Neural cell (in vitro differentiated cells): ENCODE data around the gene ITGA1. TPM values are rescaled to one million over a fixed set of nuclear protein-coding genes. Genes with fewer than 3 reads are reported as not detected.

Source experiments
- H2AFZ ChIP-seq: fragments of 200-600, 300-800 bp; sonication (generic), shearing (Covaris generic); 2 replicates; pipeline ENCODE4 v1.6.0; 2014; ENCODE audit warnings: low read depth, mild to moderate bottlenecking, antibody characterized with exemption, low read length, moderate library complexity
- H3F3A ChIP-seq: fragments of 200-600 bp; shearing (Covaris generic); 2 replicates; pipeline ENCODE4 v1.6.1; 2016; ENCODE audit warnings: mild to moderate bottlenecking, moderate library complexity, mixed read lengths, antibody characterized with exemption, low read length; ENCODE audit not compliant: insufficient read depth, poor library complexity, severe bottlenecking
- H3K27ac ChIP-seq: fragments of 200-600, 300-800 bp; sonication (generic), shearing (Covaris generic); 2 replicates; pipeline ENCODE4 v1.5.1; 2014; ENCODE audit warnings: mild to moderate bottlenecking, low read length, moderate library complexity
- H3K27me3 ChIP-seq: fragments of 300-800, 200-600 bp; sonication (generic), shearing (Covaris generic); 2 replicates; pipeline ENCODE4 v1.6.0; 2014; ENCODE audit warnings: mild to moderate bottlenecking, low read depth, low read length, moderate library complexity; ENCODE audit not compliant: insufficient read depth
- H3K36me3 ChIP-seq: fragments of 300-800, 200-600 bp; sonication (generic), shearing (Covaris generic); 2 replicates; pipeline ENCODE4 v1.5.1; 2014; ENCODE audit warnings: mild to moderate bottlenecking, antibody characterized with exemption, low read length, moderate library complexity; ENCODE audit not compliant: insufficient read depth
- H3K4me2 ChIP-seq: fragments of 300-800, 200-600 bp; sonication (generic), shearing (Covaris generic); 2 replicates; pipeline ENCODE4 v1.6.0; 2014; ENCODE audit warnings: mild to moderate bottlenecking, low read length
- H3K4me3 ChIP-seq: fragments of 300-800, 200-600 bp; sonication (generic), shearing (Covaris generic); 2 replicates; pipeline ENCODE4 v1.5.1; 2014; ENCODE audit warnings: mild to moderate bottlenecking, low read length, moderate library complexity
- H3K79me2 ChIP-seq: fragments of 200-600 bp; shearing (Covaris generic); replicated peaks from 2 replicates; pipeline ENCODE4 v1.6.0; 2014; ENCODE audit warnings: mild to moderate bottlenecking, low read length, moderate library complexity; ENCODE audit not compliant: insufficient read depth
- H3K9ac ChIP-seq: fragments of 300-800, 200-600 bp; sonication (generic), shearing (Covaris generic); 2 replicates; pipeline ENCODE4 v1.6.1; 2016; ENCODE audit warnings: mild to moderate bottlenecking, low read length, mixed read lengths
- H3K9me2 ChIP-seq: fragments of 200-600 bp; shearing (Covaris generic); 2 replicates; pipeline ENCODE4 v1.6.1; 2016; ENCODE audit warnings: mild to moderate bottlenecking, low read length, mixed read lengths; ENCODE audit not compliant: insufficient read depth
- H3K9me3 ChIP-seq: fragments of 200-600, 300-800 bp; sonication (generic), shearing (Covaris generic); 2 replicates; pipeline ENCODE4 v1.6.1; 2016; ENCODE audit warnings: mild to moderate bottlenecking, mixed run types, low read length, moderate library complexity, mixed read lengths
- H4K20me1 ChIP-seq: fragments of 200-600 bp; shearing (Covaris generic); 2 replicates; pipeline ENCODE4 v1.6.1; 2016; ENCODE audit warnings: mild to moderate bottlenecking, mixed run types; ENCODE audit not compliant: insufficient read depth
- EP300 ChIP-seq: fragments of 450-650 bp; conservative IDR thresholded peaks from 2 replicates; pipeline ENCODE4 v1.6.1; 2014; ENCODE audit warnings: antibody characterized with exemption, mild to moderate bottlenecking, moderate library complexity; ENCODE audit not compliant: poor library complexity, severe bottlenecking
- EZH2 ChIP-seq: fragments of 200-600, 300-800 bp; shearing (Covaris generic), sonication (generic); IDR thresholded peaks from 2 replicates; pipeline ENCODE4 v1.6.1; 2014; ENCODE audit warnings: antibody characterized with exemption, low read length, borderline replicate concordance, mild to moderate bottlenecking; ENCODE audit not compliant: insufficient read depth, poor library complexity, severe bottlenecking
- MXI1 ChIP-seq: fragments of 450-650 bp; conservative IDR thresholded peaks from 2 replicates; pipeline ENCODE4 v1.6.1; 2014; ENCODE audit warnings: antibody characterized with exemption, mild to moderate bottlenecking; ENCODE audit not compliant: poor library complexity, severe bottlenecking
- POLR2AphosphoS5 ChIP-seq: IDR thresholded peaks from 2 replicates; pipeline ENCODE4 v1.6.1; 2012
- RAD21 ChIP-seq: fragments of 450-650 bp; conservative IDR thresholded peaks from 2 replicates; pipeline ENCODE4 v1.6.1; 2014; ENCODE audit warnings: antibody characterized with exemption, mild to moderate bottlenecking, moderate library complexity
- SMC3 ChIP-seq: fragments of 450-650 bp; conservative IDR thresholded peaks from 2 replicates; pipeline ENCODE4 v1.6.1; 2014; ENCODE audit warnings: antibody characterized with exemption, mild to moderate bottlenecking, moderate library complexity; ENCODE audit not compliant: poor library complexity
- TAF1 ChIP-seq: IDR thresholded peaks from 2 replicates; pipeline ENCODE4 v1.6.1; 2012; ENCODE audit warnings: low read depth
- polyA plus RNA-seq: library from polyadenylated mRNA; depleted of rRNA; stranded (reverse); fragments of >200 nt; gene quantifications from 2 replicates; pipeline ENCODE4 v1.2.3, GENCODE V29; 2014
- TF ChIP-seq, protein P1 (sequence below): fragments of 450-650 bp; IDR thresholded peaks from 2 replicates; pipeline ENCODE4 v1.5.1; 2014; ENCODE audit warnings: antibody characterized with exemption, mild to moderate bottlenecking, moderate library complexity; ENCODE audit not compliant: poor library complexity, severe bottlenecking
- TF ChIP-seq, protein P2 (sequence below): IDR thresholded peaks from 2 replicates; pipeline ENCODE4 v1.6.1; 2012; ENCODE audit warnings: borderline replicate concordance

The ITGA1 gene
- polyA plus RNA-seq, 1 donor from 2014 or later = 0.15 TPM

DNA sequence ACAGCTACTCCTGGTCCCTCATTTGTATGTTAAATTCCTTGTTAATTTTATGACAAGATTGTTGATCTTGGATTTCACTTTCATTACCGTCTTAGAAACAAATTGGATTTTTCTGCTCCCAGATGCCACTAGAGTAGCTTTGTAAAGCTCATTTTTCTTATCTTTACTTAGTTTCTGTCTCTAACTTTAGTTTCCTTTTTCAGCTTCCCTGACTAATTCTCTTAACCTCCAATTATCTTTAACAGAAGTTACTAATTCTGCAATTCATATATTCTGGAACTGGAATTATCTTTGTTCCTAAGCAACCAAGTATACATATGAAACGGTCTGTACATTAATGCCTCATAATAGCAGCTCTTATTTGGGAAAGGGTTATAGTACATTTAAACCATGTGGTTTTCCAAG, 16.7 kb downstream of the ITGA1 start:
- H4K20me1 ChIP-seq = no peaks in the 10 kb centered on the region
- H2AFZ ChIP-seq = no peak overlapping the region
- no peaks in the 10 kb centered on the region for H3F3A ChIP-seq
- no peak overlapping the region for H3K4me2 ChIP-seq
- no peaks in the 10 kb centered on the region for H3K27me3 ChIP-seq
- H3K9ac ChIP-seq = no peak overlapping the region
- H3K4me3 ChIP-seq = peak overlapping the region; percentile 0
- TF ChIP-seq, protein P1, sequence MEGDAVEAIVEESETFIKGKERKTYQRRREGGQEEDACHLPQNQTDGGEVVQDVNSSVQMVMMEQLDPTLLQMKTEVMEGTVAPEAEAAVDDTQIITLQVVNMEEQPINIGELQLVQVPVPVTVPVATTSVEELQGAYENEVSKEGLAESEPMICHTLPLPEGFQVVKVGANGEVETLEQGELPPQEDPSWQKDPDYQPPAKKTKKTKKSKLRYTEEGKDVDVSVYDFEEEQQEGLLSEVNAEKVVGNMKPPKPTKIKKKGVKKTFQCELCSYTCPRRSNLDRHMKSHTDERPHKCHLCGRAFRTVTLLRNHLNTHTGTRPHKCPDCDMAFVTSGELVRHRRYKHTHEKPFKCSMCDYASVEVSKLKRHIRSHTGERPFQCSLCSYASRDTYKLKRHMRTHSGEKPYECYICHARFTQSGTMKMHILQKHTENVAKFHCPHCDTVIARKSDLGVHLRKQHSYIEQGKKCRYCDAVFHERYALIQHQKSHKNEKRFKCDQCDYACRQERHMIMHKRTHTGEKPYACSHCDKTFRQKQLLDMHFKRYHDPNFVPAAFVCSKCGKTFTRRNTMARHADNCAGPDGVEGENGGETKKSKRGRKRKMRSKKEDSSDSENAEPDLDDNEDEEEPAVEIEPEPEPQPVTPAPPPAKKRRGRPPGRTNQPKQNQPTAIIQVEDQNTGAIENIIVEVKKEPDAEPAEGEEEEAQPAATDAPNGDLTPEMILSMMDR = no peak
- no peaks in the 10 kb centered on the region for H3K9me2 ChIP-seq
- no peaks in the 10 kb centered on the region for H3K9me3 ChIP-seq
- H3K27ac ChIP-seq = no peak overlapping the region
- H3K79me2 ChIP-seq = peaks cover 29% of the 10 kb centered on the region
- H3K36me3 ChIP-seq = peaks cover 4% of the 10 kb centered on the region

DNA sequence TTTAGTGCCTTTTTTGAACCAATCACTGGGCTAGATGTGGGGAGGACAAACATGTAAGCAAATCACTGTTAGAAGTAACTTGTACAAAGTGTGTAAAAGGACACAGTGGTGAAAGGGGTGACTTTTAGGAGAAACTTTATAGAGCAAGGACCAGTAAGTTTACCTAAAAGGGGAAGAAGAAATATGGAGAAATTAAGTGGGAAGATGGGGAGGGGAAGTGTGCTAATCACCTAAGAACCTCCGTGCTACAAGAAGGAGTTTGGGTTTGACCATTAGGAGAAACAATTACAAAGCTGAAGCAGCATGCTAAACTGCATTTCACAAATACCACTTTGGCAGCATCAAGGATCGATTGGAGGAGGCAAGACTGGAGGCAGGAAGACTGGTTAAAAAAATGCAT, 17.3 kb downstream of the ITGA1 start:
- peaks cover 29% of the 10 kb centered on the region for H3K79me2 ChIP-seq
- H3K4me3 ChIP-seq = no peak overlapping the region
- no peak overlapping the region for H2AFZ ChIP-seq
- H3K27me3 ChIP-seq = no peaks in the 10 kb centered on the region
- H3K4me2 ChIP-seq = no peak overlapping the region
- TF ChIP-seq RAD21 (no peak), POLR2AphosphoS5 (no peak)
- TF ChIP-seq, protein P2, sequence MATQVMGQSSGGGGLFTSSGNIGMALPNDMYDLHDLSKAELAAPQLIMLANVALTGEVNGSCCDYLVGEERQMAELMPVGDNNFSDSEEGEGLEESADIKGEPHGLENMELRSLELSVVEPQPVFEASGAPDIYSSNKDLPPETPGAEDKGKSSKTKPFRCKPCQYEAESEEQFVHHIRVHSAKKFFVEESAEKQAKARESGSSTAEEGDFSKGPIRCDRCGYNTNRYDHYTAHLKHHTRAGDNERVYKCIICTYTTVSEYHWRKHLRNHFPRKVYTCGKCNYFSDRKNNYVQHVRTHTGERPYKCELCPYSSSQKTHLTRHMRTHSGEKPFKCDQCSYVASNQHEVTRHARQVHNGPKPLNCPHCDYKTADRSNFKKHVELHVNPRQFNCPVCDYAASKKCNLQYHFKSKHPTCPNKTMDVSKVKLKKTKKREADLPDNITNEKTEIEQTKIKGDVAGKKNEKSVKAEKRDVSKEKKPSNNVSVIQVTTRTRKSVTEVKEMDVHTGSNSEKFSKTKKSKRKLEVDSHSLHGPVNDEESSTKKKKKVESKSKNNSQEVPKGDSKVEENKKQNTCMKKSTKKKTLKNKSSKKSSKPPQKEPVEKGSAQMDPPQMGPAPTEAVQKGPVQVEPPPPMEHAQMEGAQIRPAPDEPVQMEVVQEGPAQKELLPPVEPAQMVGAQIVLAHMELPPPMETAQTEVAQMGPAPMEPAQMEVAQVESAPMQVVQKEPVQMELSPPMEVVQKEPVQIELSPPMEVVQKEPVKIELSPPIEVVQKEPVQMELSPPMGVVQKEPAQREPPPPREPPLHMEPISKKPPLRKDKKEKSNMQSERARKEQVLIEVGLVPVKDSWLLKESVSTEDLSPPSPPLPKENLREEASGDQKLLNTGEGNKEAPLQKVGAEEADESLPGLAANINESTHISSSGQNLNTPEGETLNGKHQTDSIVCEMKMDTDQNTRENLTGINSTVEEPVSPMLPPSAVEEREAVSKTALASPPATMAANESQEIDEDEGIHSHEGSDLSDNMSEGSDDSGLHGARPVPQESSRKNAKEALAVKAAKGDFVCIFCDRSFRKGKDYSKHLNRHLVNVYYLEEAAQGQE = no peak
- TF ChIP-seq, protein P1 = no peak
- H3F3A ChIP-seq = no peaks in the 10 kb centered on the region
- no peaks in the 10 kb centered on the region for H3K9me3 ChIP-seq
- no peaks in the 10 kb centered on the region for H3K9me2 ChIP-seq
- H3K9ac ChIP-seq = no peak overlapping the region
- no peaks in the 10 kb centered on the region for H4K20me1 ChIP-seq
- H3K36me3 ChIP-seq = peaks cover 4% of the 10 kb centered on the region
- no peak overlapping the region for H3K27ac ChIP-seq

DNA sequence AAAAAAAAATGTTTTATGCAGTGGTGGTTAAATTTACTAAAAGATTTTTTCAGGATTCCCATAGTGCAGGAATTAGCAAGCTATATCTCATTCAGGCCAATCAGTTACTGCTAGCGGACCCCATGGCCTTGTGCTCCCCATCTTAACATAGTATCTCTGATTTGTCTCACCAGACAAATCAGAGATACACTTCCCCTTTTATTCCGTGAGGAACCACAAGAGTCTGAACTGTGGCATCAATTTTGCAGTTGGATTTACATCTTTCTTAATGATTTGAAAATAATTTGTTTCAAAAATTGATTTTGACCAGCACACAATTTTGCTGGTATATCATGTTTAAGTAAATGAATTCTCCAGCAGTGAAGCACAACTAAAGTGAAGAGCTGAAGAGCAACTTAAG, 17.9 kb downstream of the ITGA1 start:
- Histone ChIP-seq H2AFZ (no peak overlapping the region), H3K9me2 (no peaks in the 10 kb centered on the region), H3K36me3 (peaks cover 4% of the 10 kb centered on the region), H4K20me1 (no peaks in the 10 kb centered on the region), H3K4me3 (no peak overlapping the region), H3F3A (no peaks in the 10 kb centered on the region), H3K79me2 (peaks cover 29% of the 10 kb centered on the region), H3K4me2 (no peak overlapping the region), H3K27ac (no peak overlapping the region), H3K9ac (no peak overlapping the region), H3K9me3 (no peaks in the 10 kb centered on the region), H3K27me3 (no peaks in the 10 kb centered on the region)
- TF ChIP-seq EP300 = no peak
- TF ChIP-seq EZH2 = no peak
- TF ChIP-seq, protein P2 = no peak
- no peak for TF ChIP-seq TAF1
- no peak for TF ChIP-seq MXI1
- TF ChIP-seq, protein P1 = no peak
- no peak for TF ChIP-seq POLR2AphosphoS5
- TF ChIP-seq SMC3 = no peak
